ENCODE data around the gene BIRC5. TPM values are rescaled to one million over a fixed set of nuclear protein-coding genes. Genes with fewer than 3 reads are reported as not detected.

Gene BIRC5
- 0.57 and 31.8 TPM in 2 replicates for total RNA-seq (ENCODE audit: low replicate concordance)

DNA sequence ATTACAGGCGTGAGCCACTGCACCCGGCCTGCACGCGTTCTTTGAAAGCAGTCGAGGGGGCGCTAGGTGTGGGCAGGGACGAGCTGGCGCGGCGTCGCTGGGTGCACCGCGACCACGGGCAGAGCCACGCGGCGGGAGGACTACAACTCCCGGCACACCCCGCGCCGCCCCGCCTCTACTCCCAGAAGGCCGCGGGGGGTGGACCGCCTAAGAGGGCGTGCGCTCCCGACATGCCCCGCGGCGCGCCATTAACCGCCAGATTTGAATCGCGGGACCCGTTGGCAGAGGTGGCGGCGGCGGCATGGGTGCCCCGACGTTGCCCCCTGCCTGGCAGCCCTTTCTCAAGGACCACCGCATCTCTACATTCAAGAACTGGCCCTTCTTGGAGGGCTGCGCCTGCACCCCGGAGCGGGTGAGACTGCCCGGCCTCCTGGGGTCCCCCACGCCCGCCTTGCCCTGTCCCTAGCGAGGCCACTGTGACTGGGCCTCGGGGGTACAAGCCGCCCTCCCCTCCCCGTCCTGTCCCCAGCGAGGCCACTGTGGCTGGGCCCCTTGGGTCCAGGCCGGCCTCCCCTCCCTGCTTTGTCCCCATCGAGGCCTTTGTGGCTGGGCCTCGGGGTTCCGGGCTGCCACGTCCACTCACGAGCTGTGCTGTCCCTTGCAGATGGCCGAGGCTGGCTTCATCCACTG lies at the start of gene BIRC5:
Gene BIRC5, plus strand, starts transcription at position 238 of the 690 bp plus-strand sequence. Its CDS starts 64 bp downstream, at position 302.
- TF ChIP-seq, protein P1, sequence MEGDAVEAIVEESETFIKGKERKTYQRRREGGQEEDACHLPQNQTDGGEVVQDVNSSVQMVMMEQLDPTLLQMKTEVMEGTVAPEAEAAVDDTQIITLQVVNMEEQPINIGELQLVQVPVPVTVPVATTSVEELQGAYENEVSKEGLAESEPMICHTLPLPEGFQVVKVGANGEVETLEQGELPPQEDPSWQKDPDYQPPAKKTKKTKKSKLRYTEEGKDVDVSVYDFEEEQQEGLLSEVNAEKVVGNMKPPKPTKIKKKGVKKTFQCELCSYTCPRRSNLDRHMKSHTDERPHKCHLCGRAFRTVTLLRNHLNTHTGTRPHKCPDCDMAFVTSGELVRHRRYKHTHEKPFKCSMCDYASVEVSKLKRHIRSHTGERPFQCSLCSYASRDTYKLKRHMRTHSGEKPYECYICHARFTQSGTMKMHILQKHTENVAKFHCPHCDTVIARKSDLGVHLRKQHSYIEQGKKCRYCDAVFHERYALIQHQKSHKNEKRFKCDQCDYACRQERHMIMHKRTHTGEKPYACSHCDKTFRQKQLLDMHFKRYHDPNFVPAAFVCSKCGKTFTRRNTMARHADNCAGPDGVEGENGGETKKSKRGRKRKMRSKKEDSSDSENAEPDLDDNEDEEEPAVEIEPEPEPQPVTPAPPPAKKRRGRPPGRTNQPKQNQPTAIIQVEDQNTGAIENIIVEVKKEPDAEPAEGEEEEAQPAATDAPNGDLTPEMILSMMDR (IDR thresholded peaks at IDR 0.05; ENCODE audit: insufficient read depth, low read length): no peak
- H3K4me3 ChIP-seq (ENCODE audit: low read depth, low read length): peak within 1 kb of the TSS; percentile 81
- peak; percentile 74 for DNase-seq (ENCODE audit: low read depth)

DNA sequence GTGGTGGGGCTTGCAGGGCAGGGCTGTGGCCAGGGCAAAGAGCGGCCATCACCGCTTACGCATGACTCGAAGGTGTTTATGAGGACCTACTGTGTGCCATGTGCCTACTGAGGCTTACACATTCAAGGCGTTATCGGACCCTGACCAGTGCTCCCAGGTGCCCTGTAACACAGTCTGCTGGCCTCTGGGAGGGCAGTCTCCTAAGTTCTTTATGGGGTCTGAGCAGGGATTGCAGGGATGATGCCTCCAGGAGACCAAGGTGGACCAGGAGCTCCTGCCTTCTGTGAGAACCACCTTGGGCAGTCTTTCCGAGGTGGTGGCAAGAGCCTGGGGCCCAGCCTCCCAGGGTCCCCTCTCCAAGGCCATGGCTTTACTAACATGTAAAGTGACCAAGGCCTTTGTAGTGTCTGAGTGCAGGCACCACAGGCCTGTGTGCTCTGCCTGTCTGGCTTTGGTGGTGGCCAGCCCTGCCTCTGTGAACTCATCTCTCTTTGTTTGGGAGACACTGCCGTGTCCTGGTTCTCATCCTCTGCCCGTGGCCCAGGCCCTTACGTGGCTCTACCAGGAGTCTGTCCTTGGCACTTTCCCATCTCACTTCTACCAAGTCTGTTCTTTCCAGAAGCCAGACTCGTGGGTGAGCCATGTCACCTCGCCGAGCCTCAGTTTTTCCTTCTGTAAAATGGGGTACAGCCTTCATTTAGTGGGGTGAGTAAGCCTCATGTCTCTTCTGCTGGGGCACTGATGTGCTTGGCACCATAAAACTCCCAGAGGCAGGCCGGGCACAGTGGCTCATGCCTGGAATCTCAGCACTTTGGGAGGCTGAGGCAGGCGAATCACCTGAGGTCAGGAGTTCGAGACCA lies 49.1 kb upstream of the BIRC5 start:
- H3K4me3 ChIP-seq (ENCODE audit: low read depth, low read length): no peak overlapping the region
- TF ChIP-seq, protein P1 (IDR thresholded peaks at IDR 0.05; ENCODE audit: insufficient read depth, low read length): no peak
- no peak for DNase-seq (ENCODE audit: low read depth)

DNA sequence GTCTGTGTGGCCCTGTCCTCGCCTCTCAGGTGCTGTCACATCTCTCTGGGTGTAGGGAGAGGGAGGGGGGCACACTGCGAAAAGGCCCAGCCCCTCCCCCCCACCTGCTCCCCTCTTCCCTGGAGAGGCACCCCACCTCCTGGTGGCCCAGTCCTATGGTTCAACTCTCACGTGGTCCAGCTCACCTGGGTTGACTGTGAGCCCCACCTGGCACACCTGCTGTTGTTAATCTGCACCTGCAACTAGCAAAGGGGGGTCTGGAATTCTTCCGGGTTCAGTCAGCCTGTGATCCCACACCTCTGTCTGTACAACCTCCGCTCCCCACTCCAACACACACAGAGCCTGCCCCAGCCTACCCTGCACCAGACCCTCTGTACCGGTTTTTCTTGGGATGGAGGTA lies 47.6 kb upstream of the BIRC5 start:
- TF ChIP-seq, protein P1 (IDR thresholded peaks at IDR 0.05; ENCODE audit: insufficient read depth, low read length): no peak
- H3K4me3 ChIP-seq (ENCODE audit: low read depth, low read length): no peak overlapping the region
- DNase-seq (ENCODE audit: low read depth): no peak

DNA sequence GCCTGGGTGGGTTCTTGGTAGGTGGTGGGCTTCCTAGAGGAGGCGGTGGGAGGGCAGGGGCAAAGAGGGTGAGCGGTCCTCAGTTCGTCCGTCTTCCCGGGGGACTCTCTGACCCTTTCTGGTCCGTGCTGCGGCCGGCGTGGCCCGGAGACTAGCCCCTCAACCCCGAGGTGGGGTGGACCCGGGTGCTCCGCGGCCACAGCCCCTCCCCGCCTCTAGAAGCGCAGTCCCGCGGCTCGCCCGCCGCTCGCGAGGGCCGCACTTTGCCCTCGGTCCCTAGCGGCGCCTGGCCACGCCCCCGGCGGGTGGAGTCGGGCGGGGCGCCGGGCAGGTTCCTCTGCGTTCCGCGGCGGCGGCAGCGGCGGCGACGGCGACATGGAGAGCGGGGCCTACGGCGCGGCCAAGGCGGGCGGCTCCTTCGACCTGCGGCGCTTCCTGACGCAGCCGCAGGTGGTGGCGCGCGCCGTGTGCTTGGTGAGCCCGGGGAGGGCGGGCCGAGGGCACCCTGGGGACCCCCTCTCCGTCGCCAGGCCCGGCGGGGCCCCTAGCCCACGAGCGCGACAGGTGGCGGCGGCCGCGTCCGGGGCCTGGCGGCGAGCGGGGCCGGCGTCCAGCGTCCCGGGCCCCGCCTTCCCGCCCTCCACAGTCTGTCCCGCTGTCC lies 45.7 kb upstream of the BIRC5 start, which contains the start of gene SYNGR2:
Gene SYNGR2, plus strand, starts transcription at position 340 of the 661 bp plus-strand sequence. Its CDS starts 36 bp downstream, at position 376.
- peak within 1 kb of the TSS; percentile 60 for H3K4me3 ChIP-seq (ENCODE audit: low read depth, low read length)
- no peak for DNase-seq (ENCODE audit: low read depth)
- TF ChIP-seq, protein P1 (IDR thresholded peaks at IDR 0.05; ENCODE audit: insufficient read depth, low read length): no peak

DNA sequence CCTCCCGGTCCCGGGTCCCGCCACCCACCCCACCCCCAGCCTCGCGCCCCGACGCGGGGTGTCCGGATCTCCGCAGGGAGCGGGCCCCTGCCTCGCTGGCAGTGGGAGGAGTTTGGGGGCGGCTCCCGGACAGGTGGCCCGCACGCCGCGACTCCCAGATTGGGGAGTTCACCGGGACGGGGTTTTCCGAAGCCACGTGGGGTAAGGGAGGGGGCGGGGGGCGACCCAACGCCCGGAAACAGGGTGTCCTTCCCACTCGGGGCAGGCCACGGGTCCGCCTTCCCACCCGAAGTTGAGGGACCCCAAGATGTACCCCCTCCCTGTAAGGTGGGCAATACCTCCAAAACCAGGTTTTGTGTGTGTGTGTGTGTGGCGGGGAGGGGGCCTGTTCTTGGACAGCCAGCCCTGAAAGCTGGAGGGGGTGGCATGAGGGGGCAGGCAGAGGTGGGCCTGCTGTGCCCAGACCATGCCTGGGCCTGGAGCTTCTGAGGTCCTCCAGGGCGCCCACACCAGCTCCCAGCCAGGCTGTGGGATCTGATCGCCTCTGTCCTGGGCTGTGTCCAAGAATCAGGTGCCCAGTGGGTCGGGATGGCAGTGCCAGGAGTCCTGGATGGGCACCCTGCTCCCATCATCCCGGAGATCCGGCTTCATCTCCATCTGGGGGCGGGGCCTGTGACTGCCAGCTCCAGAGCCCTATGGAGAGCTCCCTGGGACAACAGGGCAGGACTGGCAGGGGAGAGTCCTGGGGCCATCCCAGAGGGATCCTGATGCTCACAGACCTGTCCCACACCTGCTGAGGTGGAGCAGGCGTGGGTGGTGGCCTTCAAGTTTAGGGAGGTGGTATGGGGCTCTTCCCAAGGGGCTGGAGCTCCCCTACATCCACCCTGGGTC lies 44.9 kb upstream of the BIRC5 start:
- DNase-seq (ENCODE audit: low read depth): no peak
- TF ChIP-seq, protein P1 (IDR thresholded peaks at IDR 0.05; ENCODE audit: insufficient read depth, low read length): no peak
- peak overlapping the region; percentile 60 for H3K4me3 ChIP-seq (ENCODE audit: low read depth, low read length)

Data from fibroblast of the aortic adventitia (primary cell).